Measurements from ENCODE around the gene URB1.
A peak's percentile ranks its signal among the peaks of the same experiment; 100 is the strongest.

The URB1 gene

DNA sequence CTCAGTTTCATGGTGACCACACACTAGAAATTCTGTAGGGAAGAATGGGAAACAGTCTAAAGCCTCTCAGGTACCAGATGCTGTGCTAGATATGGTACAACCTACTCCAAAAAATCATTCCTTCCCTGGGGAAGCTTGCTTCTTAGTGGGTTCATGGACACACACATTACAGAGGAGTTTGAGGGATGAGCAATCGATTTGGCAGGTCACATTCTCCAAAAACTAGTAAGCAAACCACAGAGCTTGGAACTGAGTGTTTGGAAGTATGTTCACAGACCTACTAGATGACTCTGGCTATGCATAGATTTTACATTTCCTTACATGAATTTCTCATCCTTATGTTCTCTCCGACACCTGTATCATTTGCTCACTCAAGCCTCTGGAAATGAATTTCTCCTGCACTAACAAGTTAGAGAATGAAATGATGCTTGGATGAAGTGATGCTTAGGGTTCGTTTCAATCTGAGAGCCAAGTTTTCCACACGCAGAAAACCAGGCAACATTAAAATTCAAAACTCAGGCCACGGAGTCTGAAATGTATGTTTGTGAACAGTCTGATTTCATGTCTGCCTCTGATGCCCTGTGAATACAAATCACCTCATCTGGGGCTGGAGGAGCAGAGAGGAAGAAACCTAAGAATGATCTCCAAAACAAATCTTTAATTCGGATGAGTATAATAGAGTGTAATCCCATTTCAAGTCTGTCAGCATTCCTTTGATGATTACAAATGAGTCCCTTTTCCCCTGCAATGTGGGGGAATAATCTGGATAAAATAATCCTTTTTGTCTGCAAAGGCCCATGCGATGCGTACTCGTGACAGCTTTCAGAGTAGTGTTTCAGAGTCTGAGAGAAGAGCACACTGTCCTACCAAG is 30.7 kb upstream of the URB1 start:
- Histone ChIP-seq H3K36me3 (ENCODE audit: control insufficient read depth in 1 of 2, insufficient read depth in 2 of 2, low read length in 2 of 2) (no peaks in the 10 kb centered on the region), H3K27me3 (ENCODE audit: control insufficient read depth in 1 of 2, insufficient read depth in 2 of 2, low read length in 2 of 2) (no peaks in the 10 kb centered on the region), H3K9ac (ENCODE audit: low read depth in 1 of 2, low read length in 2 of 2) (no peak overlapping the region), H3K27ac (ENCODE audit: low read depth, low read length) (no peak overlapping the region), H3K9me3 (ENCODE audit: control insufficient read depth in 1 of 2, low read length in 2 of 2) (no peaks in the 10 kb centered on the region), H3K4me1 (ENCODE audit: control insufficient read depth in 1 of 2, insufficient read depth in 2 of 2, low read length in 2 of 2) (no peaks in the 10 kb centered on the region), H3K4me3 (ENCODE audit: low read depth in 1 of 2, low read length in 2 of 2) (no peak overlapping the region)

DNA sequence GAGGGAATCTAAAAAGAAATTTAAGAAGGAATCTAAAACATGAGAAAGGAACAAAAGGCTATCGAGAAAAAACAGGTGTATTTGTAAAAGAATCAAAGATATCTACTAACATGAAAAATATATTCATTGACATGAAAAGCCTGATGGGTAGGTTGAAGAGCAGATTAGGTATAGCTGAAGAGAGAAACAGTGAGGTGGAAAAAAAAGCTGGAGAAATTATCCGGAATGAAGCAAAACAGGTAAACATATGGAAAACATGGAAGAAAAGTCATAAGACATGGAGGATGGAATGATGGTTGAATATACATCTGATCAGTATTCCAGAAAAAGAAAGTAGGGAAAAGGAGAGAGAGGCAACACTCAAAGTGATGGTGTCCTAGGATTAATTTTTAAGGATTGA is 29.3 kb upstream of the URB1 start:
- Histone ChIP-seq H3K27ac (ENCODE audit: low read depth, low read length) (no peak overlapping the region), H3K9me3 (ENCODE audit: control insufficient read depth in 1 of 2, low read length in 2 of 2) (no peaks in the 10 kb centered on the region), H3K9ac (ENCODE audit: low read depth in 1 of 2, low read length in 2 of 2) (no peak overlapping the region), H3K4me1 (ENCODE audit: control insufficient read depth in 1 of 2, insufficient read depth in 2 of 2, low read length in 2 of 2) (no peaks in the 10 kb centered on the region), H3K4me3 (ENCODE audit: low read depth in 1 of 2, low read length in 2 of 2) (no peak overlapping the region), H3K36me3 (ENCODE audit: control insufficient read depth in 1 of 2, insufficient read depth in 2 of 2, low read length in 2 of 2) (no peaks in the 10 kb centered on the region), H3K27me3 (ENCODE audit: control insufficient read depth in 1 of 2, insufficient read depth in 2 of 2, low read length in 2 of 2) (no peaks in the 10 kb centered on the region)

DNA sequence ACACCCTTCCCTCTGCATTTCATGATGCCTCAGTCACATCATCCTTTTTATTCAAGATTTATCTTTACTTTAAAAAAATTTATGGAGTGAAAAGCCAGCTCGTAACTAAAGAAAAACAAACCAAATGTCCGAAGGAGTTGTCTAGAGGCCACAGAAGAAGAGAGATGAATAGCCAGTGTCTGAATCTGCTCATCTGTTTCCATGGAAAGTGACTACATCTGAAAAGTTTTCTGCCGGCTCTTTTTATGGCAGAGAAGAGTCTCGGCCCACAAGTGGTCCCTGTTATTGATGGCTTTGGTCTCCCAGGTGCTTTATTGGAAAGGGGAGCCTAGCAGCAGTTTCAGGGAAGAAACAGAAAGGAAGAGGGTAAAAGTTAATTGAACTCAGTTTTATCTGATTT is 25.3 kb upstream of the URB1 start:
- no peak overlapping the region for H3K9ac ChIP-seq (ENCODE audit: low read depth in 1 of 2, low read length in 2 of 2)
- no peaks in the 10 kb centered on the region for H3K9me3 ChIP-seq (ENCODE audit: control insufficient read depth in 1 of 2, low read length in 2 of 2)
- H3K27ac ChIP-seq (ENCODE audit: low read depth, low read length), result no peak overlapping the region
- no peak overlapping the region for H3K4me3 ChIP-seq (ENCODE audit: low read depth in 1 of 2, low read length in 2 of 2)
- H3K27me3 ChIP-seq (ENCODE audit: control insufficient read depth in 1 of 2, insufficient read depth in 2 of 2, low read length in 2 of 2), result no peaks in the 10 kb centered on the region
- H3K4me1 ChIP-seq (ENCODE audit: control insufficient read depth in 1 of 2, insufficient read depth in 2 of 2, low read length in 2 of 2), result peaks cover 8 to 15% of the 10 kb centered on the region in 2 donors
- H3K36me3 ChIP-seq (ENCODE audit: control insufficient read depth in 1 of 2, insufficient read depth in 2 of 2, low read length in 2 of 2), result no peaks in the 10 kb centered on the region

DNA sequence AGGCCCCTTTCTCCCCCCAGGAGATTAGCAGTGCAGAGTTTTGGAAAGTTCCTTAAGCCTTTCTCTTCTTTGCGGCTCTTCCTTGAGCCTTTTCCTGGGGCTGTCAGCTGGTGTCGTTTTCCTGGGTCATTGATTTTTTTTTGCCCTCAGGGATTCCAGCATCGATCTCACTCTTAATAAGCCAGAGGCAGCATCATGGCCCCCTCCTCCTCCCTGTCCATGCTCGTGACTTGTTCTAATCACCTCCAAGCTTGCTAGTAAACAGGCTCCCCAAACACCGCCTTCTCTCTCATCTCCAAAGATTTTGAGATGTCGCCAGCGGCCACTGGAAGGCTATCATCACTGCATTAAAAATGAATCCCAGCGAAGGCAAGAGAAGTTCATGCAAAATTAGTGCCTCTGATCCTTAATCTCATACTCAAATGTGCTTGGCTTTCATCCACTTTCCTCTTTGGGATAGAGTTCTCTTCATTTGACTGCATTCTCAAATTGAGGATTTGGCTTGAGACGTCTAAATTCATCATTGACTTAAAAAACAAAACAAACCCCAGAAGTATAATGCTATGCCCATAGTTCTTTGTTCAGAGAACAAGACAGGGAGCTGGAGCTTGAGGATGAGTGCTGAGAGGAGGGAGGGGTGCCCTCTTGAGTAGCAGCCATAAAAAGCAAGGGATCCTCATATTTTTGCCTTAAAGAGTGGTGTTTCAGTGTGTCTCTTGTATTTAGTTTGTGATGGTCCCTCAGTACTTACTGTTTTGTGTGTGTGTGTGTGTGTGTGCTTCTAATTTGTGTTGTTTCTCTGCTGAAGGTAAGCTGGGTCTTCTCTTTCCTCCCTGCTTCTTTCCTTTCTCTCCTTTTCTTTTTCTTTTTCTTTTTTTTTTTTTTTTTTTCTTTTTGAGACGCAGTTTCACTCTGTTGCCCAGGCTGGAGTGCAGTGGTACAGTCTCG is 22.9 kb upstream of the URB1 start:
- Histone ChIP-seq H3K9ac (ENCODE audit: low read depth in 1 of 2, low read length in 2 of 2) (no peak overlapping the region), H3K9me3 (ENCODE audit: control insufficient read depth in 1 of 2, low read length in 2 of 2) (no peaks in the 10 kb centered on the region), H3K4me3 (ENCODE audit: low read depth in 1 of 2, low read length in 2 of 2) (no peak overlapping the region), H3K27me3 (ENCODE audit: control insufficient read depth in 1 of 2, insufficient read depth in 2 of 2, low read length in 2 of 2) (no peaks in the 10 kb centered on the region), H3K36me3 (ENCODE audit: control insufficient read depth in 1 of 2, insufficient read depth in 2 of 2, low read length in 2 of 2) (no peaks in the 10 kb centered on the region), H3K4me1 (ENCODE audit: control insufficient read depth in 1 of 2, insufficient read depth in 2 of 2, low read length in 2 of 2) (peaks cover 16 to 22% of the 10 kb centered on the region in 2 donors), H3K27ac (ENCODE audit: low read depth, low read length) (no peak overlapping the region)

GRCh38 chr21:32414579-32415358 is 22.0 kb upstream of the URB1 start:
- Histone ChIP-seq H3K9me3 (ENCODE audit: control insufficient read depth in 1 of 2, low read length in 2 of 2) (no peaks in the 10 kb centered on the region), H3K27me3 (ENCODE audit: control insufficient read depth in 1 of 2, insufficient read depth in 2 of 2, low read length in 2 of 2) (no peaks in the 10 kb centered on the region), H3K4me3 (ENCODE audit: low read depth in 1 of 2, low read length in 2 of 2) (no peak overlapping the region), H3K9ac (ENCODE audit: low read depth in 1 of 2, low read length in 2 of 2) (peak overlapping the region in 1 of 2 donors; percentile 16), H3K27ac (ENCODE audit: low read depth, low read length) (no peak overlapping the region), H3K4me1 (ENCODE audit: control insufficient read depth in 1 of 2, insufficient read depth in 2 of 2, low read length in 2 of 2) (peaks cover 16 to 23% of the 10 kb centered on the region in 2 donors), H3K36me3 (ENCODE audit: control insufficient read depth in 1 of 2, insufficient read depth in 2 of 2, low read length in 2 of 2) (no peaks in the 10 kb centered on the region)

DNA sequence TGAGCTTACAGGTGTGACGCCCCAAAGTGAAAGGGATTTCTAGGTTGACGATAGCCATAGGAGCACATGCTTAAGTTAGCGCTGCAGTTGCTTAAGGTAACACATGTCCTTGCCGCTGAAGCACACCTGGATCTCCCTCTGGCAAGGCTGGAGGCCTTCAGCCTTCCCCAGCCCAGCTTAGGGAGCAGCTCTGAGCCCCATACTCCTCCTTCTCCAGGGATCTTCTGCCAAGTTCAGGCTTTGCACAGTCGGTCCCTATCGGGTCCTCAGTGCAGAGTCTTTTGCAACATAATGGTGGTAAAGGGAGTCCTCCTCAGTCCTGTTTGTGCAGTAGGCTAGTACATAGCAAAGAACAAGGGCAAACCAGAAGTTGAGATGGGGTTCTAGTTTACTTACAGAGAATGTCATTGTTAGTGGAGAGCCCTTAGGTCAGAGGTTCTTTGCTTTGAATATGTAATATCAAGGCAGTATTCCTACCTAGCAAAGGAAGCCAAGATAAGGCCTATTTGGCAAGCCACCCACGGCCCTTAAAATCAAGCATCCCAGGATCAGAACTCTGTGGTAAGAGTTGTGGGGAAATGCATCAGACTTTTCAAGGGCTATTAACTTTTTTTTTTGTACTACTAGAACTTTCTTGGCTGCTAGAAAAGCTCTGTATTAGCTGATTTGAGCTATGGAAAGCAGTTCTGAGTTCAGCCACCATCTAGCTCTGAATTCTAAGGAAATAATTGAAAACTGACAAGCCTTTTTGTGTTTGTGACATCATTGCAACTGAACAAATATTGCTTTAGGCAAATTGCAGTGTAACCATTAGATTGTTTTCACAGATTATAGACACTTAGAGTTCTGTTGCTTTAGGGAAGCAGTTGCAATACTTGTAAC is 21.1 kb upstream of the URB1 start:
- Histone ChIP-seq H3K9ac (ENCODE audit: low read depth in 1 of 2, low read length in 2 of 2) (peak overlapping the region; percentile 55 to 80), H3K9me3 (ENCODE audit: control insufficient read depth in 1 of 2, low read length in 2 of 2) (no peaks in the 10 kb centered on the region), H3K4me1 (ENCODE audit: control insufficient read depth in 1 of 2, insufficient read depth in 2 of 2, low read length in 2 of 2) (peaks cover 16 to 23% of the 10 kb centered on the region in 2 donors), H3K27ac (ENCODE audit: low read depth, low read length) (peak overlapping the region; percentile 53), H3K4me3 (ENCODE audit: low read depth in 1 of 2, low read length in 2 of 2) (peak overlapping the region; percentile 81 to 86), H3K27me3 (ENCODE audit: control insufficient read depth in 1 of 2, insufficient read depth in 2 of 2, low read length in 2 of 2) (no peaks in the 10 kb centered on the region), H3K36me3 (ENCODE audit: control insufficient read depth in 1 of 2, insufficient read depth in 2 of 2, low read length in 2 of 2) (no peaks in the 10 kb centered on the region)

DNA sequence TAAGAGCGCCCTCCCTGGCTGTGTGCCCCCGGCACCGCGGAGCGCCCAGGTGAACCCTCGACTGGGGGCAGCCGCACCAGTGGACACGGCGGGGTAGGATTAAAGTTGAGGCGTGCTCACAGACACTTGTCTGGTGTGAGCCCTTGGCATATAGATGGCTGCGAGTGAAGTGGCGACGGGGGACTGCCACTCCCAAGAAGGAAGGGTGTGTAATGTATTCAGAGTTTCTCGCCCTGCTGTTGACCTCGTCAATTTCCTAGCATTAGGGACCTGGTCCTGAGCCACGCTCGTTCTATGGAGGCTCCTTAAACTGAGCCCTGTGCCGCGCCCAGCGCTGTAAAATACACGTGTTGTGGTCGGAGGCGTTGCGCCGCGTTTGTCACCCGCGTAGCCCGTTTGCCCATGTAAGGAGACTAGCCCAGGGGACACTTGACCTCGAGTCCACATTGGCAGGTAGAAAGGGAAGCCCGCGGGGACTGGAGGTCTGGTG is 20.2 kb upstream of the URB1 start:
- Histone ChIP-seq H3K36me3 (ENCODE audit: control insufficient read depth in 1 of 2, insufficient read depth in 2 of 2, low read length in 2 of 2) (no peaks in the 10 kb centered on the region), H3K9me3 (ENCODE audit: control insufficient read depth in 1 of 2, low read length in 2 of 2) (no peaks in the 10 kb centered on the region), H3K4me1 (ENCODE audit: control insufficient read depth in 1 of 2, insufficient read depth in 2 of 2, low read length in 2 of 2) (peaks cover 16 to 23% of the 10 kb centered on the region in 2 donors), H3K27me3 (ENCODE audit: control insufficient read depth in 1 of 2, insufficient read depth in 2 of 2, low read length in 2 of 2) (no peaks in the 10 kb centered on the region), H3K27ac (ENCODE audit: low read depth, low read length) (peak overlapping the region; percentile 88), H3K9ac (ENCODE audit: low read depth in 1 of 2, low read length in 2 of 2) (peak overlapping the region; percentile 55 to 80), H3K4me3 (ENCODE audit: low read depth in 1 of 2, low read length in 2 of 2) (peak overlapping the region; percentile 81 to 86)

GRCh38 chr21:32412162-32413014 is 19.6 kb upstream of the URB1 start, which contains the start of gene EVA1C:
EVA1C (plus strand) TSS chr21:32412706; CDS start chr21:32412854, 148 bp downstream.
- Histone ChIP-seq H3K4me3 (ENCODE audit: low read depth in 1 of 2, low read length in 2 of 2) (peak within 1 kb of the TSS; percentile 81 to 86), H3K27me3 (ENCODE audit: control insufficient read depth in 1 of 2, insufficient read depth in 2 of 2, low read length in 2 of 2) (no peaks in the 10 kb centered on the region), H3K9me3 (ENCODE audit: control insufficient read depth in 1 of 2, low read length in 2 of 2) (no peaks in the 10 kb centered on the region), H3K36me3 (ENCODE audit: control insufficient read depth in 1 of 2, insufficient read depth in 2 of 2, low read length in 2 of 2) (no peaks in the 10 kb centered on the region), H3K9ac (ENCODE audit: low read depth in 1 of 2, low read length in 2 of 2) (peak within 1 kb of the TSS; percentile 77 to 80), H3K4me1 (ENCODE audit: control insufficient read depth in 1 of 2, insufficient read depth in 2 of 2, low read length in 2 of 2) (peaks cover 16 to 23% of the 10 kb centered on the region in 2 donors), H3K27ac (ENCODE audit: low read depth, low read length) (peak within 1 kb of the TSS; percentile 88)
